ENCODE measurements around the gene LHFPL6.

LHFPL6 gene

DNA sequence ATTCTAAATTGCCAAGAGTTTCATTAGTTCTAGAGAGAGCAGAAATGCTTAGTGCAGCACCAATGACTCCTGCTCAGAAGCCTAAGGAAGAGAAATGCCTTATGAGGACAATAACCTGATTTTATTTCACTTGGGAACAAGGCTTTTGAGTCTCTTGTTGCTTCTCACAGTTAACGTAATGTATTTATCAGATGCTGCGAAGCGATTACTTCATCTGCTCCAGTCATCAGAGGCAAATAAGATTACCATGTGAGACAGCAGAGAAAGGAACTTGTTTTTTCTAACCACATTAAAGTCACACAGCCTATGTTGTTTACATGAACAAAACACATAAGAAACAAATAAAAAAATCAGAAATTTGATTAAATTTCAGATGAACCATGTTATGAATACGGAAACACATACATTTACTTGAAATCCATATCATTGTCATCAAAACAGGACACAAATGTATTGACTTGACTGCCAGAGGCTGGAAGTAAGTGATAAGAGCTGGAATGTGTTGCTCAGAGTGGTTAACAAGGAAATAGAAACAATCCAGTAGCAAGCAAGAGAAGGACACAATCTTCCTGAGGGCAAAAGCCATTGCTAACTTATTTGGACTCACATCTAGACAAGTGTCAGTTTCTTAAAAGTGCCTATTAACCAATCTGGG lies 147.3 kb downstream of the LHFPL6 start:
- DNase-seq = no peak

GRCh38 chr13:39452834-39453233 lies 150.2 kb downstream of the LHFPL6 start:
- peak; percentile 77 for DNase-seq

DNA sequence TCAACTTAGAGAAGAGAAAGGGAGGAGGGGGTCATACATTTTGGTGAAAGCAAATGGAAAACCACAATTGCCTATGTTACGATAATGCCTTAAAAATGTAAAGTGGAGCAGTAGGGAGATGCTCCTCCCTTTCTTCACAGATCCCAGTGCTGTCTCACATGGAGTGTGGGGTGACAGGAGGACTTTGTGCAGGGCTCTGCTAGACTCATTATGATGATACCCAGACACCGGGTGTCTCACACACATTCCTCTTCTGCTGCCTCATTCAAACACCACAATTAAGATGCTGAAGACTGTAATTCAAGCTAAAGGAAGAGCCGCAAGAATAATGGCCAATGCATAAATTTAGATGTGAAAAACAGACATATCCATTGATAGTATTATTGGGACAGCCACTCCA lies 150.6 kb downstream of the LHFPL6 start:
- DNase-seq = peak; percentile 94

GRCh38 chr13:39451860-39452301 lies 151.1 kb downstream of the LHFPL6 start:
- DNase-seq = no peak

- no peak for DNase-seq
These were observed 151.7 kb downstream of the LHFPL6 start for GRCh38 chr13:39451301-39451700.

DNA sequence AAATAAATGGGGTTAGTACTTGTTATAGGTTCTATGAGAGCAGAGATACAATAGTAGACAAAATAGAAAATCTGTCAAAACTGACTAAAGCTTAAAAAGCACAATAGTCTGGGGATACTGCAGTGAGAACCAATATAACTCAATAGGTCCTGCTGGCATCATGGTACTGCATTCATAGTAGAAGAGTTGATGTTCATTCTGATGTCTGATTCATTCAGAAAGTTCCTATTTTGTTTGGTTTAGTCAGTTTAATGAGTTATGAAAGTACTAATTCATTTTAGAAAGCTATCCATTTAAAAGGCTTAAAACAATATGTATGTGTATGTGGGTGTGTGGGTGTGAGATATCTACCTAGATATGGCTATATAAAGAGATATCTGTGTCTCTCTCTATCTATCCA lies 152.8 kb downstream of the LHFPL6 start:
- DNase-seq = no peak

DNA sequence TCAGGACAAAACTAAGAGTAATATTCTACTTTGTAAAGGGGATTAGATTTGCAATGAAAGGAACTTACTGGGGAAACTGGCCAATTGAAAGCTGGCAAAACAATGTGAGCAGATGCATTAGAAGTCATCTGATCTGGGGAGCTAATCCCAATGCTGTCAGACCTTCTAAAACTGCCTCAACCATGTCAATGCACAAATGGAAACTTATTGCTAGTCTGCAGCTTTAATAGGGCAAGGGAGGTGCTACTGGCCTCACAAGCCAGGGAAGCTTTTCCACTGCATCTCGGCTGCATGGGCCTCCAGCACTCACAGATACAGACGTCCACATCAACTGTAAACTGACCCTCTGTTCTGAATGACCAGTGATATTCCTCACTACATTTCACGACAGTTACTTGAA lies 154.2 kb downstream of the LHFPL6 start:
- DNase-seq = no peak

GRCh38 chr13:39446865-39447264 lies 156.1 kb downstream of the LHFPL6 start:
- DNase-seq = no peak

- no peak for DNase-seq
These were observed 158.1 kb downstream of the LHFPL6 start for GRCh38 chr13:39444866-39445265.

GRCh38 chr13:39433651-39434050 lies 169.3 kb downstream of the LHFPL6 start:
- no peak for DNase-seq

DNA sequence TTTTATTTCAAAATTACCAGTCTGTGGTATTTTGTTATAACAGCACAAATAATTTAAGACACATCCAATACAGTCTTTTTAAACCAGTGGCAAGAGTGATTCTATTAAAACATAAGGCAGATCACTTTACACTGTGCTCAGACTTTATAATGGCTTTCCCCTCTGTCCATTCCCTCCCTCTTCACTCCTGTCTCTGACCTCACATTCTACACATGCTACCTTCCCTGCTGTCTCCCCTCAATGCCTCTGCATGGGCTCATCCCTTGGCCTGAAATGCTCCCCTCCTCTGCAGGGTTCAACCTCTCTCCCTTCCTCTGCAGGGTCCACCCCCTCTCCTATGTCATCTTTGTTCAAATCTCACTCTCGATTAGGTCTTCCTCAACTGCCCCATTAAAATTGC lies 170.8 kb downstream of the LHFPL6 start:
- DNase-seq = no peak

GRCh38 chr13:39422845-39423565 lies 180.0 kb downstream of the LHFPL6 start:
- no peak for DNase-seq

DNA sequence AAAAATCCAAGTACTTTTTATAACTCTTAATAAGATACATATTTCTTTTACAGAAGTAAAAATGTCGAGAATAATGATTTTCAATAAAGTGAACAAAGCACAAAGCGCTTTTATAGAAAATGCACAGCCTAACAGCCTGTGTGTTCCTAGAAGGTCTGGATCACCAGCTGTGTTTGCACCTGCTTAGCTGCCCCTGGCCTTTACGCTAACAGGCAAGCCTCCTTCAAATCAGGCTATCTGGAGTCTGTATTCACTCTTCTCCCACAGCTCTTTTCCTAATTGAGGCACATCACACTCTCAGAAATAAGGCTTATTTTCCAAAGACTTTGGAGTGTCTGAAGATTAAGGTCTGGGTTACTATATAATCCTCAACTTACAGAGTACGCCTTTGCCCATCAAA lies 183.1 kb downstream of the LHFPL6 start:
- DNase-seq = no peak

DNA sequence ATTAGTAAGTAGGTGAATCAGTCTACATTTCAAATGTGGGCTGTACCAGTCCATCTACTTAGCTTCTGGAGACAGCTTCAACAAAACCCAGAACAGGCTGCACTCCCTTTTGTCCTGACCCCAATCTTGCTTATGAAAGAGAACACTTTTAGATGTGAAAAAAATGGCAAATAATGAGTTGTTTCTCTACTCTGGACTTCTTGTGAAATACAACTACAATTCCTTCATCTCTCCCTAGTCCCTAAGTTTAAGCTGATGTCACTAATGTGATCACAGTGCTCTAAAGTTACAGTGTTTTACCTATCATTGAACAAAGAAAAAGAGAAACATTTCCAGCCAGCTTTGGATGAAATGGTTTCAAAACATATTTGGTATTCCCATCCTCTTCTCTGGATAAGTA lies 183.9 kb downstream of the LHFPL6 start:
- DNase-seq = no peak

GRCh38 chr13:39418424-39418823 lies 184.6 kb downstream of the LHFPL6 start:
- no peak for DNase-seq

DNA sequence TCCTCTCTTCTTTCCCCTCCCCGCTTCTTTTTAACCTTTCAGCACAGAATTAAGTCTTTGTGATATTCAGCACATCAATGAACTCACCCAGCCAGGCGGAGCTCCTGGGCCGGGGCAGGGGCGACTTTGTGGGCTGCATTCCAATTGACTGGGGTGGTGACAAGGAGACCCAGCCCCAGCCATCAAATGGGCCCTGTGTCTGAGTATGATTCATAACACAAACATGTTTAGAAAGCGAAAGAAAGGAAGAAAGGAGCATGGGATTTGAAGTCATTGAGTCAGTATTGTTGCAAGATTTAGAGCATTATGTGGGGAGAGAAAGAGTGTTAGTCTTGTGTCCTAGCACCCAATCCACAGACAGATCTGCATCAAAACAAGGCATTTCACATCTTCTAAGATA lies 185.3 kb downstream of the LHFPL6 start:
- peak; percentile 97 for DNase-seq

DNA sequence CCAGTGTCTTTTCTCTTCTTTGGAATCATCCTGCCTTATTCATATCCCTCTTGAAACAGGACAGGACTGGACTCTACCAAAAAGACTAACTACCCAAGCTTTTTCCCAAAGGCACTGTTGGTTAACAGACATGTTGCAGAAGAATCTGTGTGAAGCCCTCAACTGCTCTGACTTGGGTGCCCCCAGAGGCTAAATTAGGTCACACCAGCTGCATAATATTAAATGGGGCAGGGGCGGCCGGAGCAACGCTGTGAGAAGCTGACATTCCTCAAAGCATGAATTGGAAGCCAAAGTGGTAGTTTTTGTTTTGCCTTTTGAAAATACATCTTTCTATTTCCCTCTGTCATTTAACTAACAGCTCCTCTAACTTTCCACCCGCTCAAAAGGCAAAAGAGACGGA lies 185.9 kb downstream of the LHFPL6 start:
- peak; percentile 77 for DNase-seq

DNA sequence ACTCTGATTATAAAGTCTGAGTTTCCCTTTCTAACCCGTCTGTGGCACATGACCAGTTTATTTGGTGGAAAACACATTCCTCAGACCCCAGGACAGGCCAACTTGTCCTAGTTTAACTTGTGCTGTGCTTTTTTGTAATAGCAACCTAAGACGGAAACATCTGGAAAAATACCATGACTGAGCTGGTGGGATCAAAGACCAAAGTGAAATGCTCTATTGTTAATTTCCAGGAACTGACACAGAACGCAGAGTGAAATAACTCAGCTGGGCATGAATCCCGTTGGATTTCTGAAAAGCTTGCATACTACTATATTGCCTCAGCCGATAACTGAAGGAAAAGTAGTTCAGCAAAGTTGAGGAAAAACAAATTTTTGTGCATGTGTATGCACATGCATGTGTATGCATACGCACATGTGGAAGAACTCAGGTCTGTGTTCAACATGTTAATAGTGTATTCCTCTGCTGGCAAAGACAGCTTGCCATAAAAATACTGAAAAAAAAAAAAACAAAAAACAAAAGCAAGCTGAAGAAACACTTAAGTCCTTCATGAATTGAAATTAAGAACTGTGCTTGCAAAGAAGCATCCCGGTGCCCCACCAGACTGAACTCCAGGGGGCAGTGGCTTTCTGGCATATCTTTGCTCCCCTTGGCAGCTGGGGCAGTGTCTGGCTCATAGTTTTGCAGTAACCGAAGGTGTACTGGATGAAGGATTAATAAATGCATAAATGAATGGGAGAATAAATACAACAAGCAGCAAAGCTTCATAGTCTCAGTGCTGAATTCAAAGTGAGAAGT lies 187.8 kb downstream of the LHFPL6 start:
- DNase-seq = peak; percentile 71

DNA sequence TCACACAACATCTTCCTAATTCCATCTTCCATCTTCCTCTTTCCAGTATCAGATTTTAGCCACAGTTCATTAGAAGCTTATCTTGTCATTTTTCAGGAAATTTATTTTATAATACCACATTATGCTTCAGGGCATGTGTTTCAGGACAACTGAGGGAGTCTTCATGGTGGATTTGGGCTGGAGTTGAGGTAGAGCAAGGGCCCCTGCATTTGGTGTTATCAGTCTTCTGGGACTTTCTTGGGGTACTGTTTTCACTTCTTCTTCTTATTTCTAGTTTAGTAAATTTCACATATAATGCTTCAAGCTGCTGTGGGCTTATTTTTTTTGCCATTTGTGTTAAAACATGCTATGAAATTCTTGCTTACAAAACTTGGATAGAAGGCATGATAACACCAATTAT lies 188.7 kb downstream of the LHFPL6 start:
- DNase-seq = no peak

GRCh38 chr13:39411511-39411910 lies 191.5 kb downstream of the LHFPL6 start:
- no peak for DNase-seq

DNA sequence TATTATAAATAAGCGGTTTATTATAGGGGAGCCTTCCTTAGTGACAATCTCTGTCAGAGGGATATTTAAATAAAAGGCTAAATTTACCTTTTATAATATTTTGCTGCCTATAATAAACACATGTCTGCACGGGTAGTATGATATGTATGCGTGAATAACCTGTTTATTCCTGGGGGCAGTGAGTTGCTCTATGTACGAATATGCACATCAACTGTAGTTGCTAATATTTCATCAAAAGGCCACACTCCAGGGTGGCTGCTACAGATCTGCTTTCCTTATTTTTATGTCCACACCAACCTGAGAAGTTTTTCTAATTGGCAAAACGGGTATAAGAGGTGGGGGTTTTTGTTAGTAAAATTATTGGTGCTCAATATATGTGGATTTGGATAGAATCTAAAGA lies 192.0 kb downstream of the LHFPL6 start:
- DNase-seq = no peak

- DNase-seq = no peak
These were observed 192.7 kb downstream of the LHFPL6 start for GRCh38 chr13:39410096-39410901.

- no peak for DNase-seq
These were observed 194.5 kb downstream of the LHFPL6 start for GRCh38 chr13:39408512-39408911.
